Endothelial cell of umbilical vein (primary cell): Measurements from ENCODE around the gene BLM. TPM values are rescaled to one million over a fixed set of nuclear protein-coding genes. Genes with fewer than 3 reads are reported as not detected.

Experiments
- BruUV-seq: library from RNA; stranded (reverse); fragments of 400-500 nt; replicated peaks from 2 replicates; lab custom pipeline; 2021; lab: Mats Ljungman, UMichigan
- CTCF ChIA-PET: fragments of 300-600, 350-600 bp; sonication (Branson Sonifier 250); formaldehyde crosslinking; loops from one replicate; lab custom pipeline; 2021; ENCODE audit warnings: antibody characterized with exemption, inconsistent platforms; lab: Charles Lee
- POLR2A ChIA-PET: fragments of 300-600, 350-600 bp; sonication (Branson Sonifier 250); formaldehyde crosslinking; loops from one replicate; lab custom pipeline; 2021; ENCODE audit warnings: antibody characterized with exemption, inconsistent platforms; lab: Charles Lee
- DNase-seq: peaks from one replicate; pipeline ENCODE4 v3.0.0-alpha.2; 2011; ENCODE audit warnings: low read depth, low spot score
- FAIRE-seq: peaks from 2 replicates; lab custom pipeline; 2011; peaks lifted over from hg19 to GRCh38; lab: Jason Lieb, UNC
- H2AFZ ChIP-seq: 2 replicates; pipeline ENCODE4 v1.6.0; 2012; ENCODE audit warnings: low read depth, low read length, control low read depth, inconsistent platforms
- H3K27ac ChIP-seq: 2 replicates; pipeline ENCODE4 v1.5.1; 2011; ENCODE audit warnings: low read depth, mild to moderate bottlenecking, control low read depth, low read length, moderate library complexity; ENCODE audit not compliant: insufficient read depth
- H3K27me3 ChIP-seq, 2 experiments: 2 replicates each; pipeline versions ENCODE4 v1.6.0 to v1.6.1; 2011; ENCODE audit warnings: low read length in 2 of 2, mixed read lengths in 1 of 2; ENCODE audit not compliant: control insufficient read depth in 2 of 2, insufficient read depth in 2 of 2
- H3K36me3 ChIP-seq, 2 experiments: 2 replicates in 1 of 2; 3 replicates in 1 of 2; pipeline ENCODE4 v1.5.1; 2011; ENCODE audit warnings: low read length in 2 of 2, mild to moderate bottlenecking in 1 of 2, moderate library complexity in 1 of 2; ENCODE audit not compliant: control insufficient read depth in 2 of 2, insufficient read depth in 2 of 2; ENCODE audit errors: extremely low read depth in 1 of 2
- H3K4me1 ChIP-seq: 3 replicates; pipeline ENCODE4 v1.5.1; 2011; ENCODE audit warnings: mild to moderate bottlenecking, low read length; ENCODE audit not compliant: control insufficient read depth, insufficient read depth; ENCODE audit errors: extremely low read depth
- H3K4me2 ChIP-seq: 2 replicates; pipeline ENCODE4 v1.6.1; 2011; ENCODE audit warnings: low read length, control low read depth, mixed read lengths; ENCODE audit not compliant: insufficient read depth
- H3K4me3 ChIP-seq, 3 experiments: fragments of 200-600 bp in 1 of 3; sonication (generic), shearing (Covaris generic) in 1 of 3; replicated peaks in 1 of 3; 2 replicates each; pipeline ENCODE4 v1.5.1; 2011 to 2016; ENCODE audit warnings: control low read depth in 3 of 3, low read length in 3 of 3, mild to moderate bottlenecking in 2 of 3, inconsistent platforms in 1 of 3, low read depth in 1 of 3, moderate library complexity in 1 of 3; ENCODE audit not compliant: insufficient read depth in 1 of 3
- H3K79me2 ChIP-seq: 2 replicates; pipeline ENCODE4 v1.6.0; 2012; ENCODE audit warnings: low read length, inconsistent platforms; ENCODE audit not compliant: control insufficient read depth, insufficient read depth
- H3K9ac ChIP-seq: replicated peaks from 2 replicates; pipeline ENCODE3; 2011; ENCODE audit warnings: low read length, control low read depth; ENCODE audit not compliant: insufficient read depth; ENCODE audit errors: extremely low read depth
- H3K9me1 ChIP-seq: replicated peaks from 3 replicates; pipeline ENCODE4 v1.6.0; 2011; ENCODE audit warnings: mild to moderate bottlenecking, low read length; ENCODE audit not compliant: control insufficient read depth, insufficient read depth; ENCODE audit errors: extremely low read depth
- H3K9me3 ChIP-seq: replicated peaks from 2 replicates; pipeline ENCODE4 v1.5.1; 2012; ENCODE audit warnings: low read length, inconsistent platforms; ENCODE audit not compliant: control insufficient read depth, insufficient read depth
- H4K20me1 ChIP-seq: replicated peaks from 2 replicates; pipeline ENCODE3; 2011; ENCODE audit warnings: mild to moderate bottlenecking, low read length; ENCODE audit not compliant: control insufficient read depth, insufficient read depth; ENCODE audit errors: extremely low read depth
- CTCF ChIP-seq, 2 donors: IDR thresholded peaks; 1 replicate in 1 of 2; 2 replicates in 1 of 2; pipeline ENCODE4 v1.5.1; 2011; ENCODE audit warnings: low read length in 2 of 2, mild to moderate bottlenecking in 2 of 2, moderate library complexity in 2 of 2, control low read depth in 1 of 2, inconsistent platforms in 1 of 2, low read depth in 1 of 2; ENCODE audit not compliant: insufficient read depth in 1 of 2; ENCODE audit errors: extremely low read depth in 1 of 2
- EZH2 ChIP-seq: IDR thresholded peaks from 2 replicates; pipeline ENCODE4 v1.6.1; 2012; ENCODE audit warnings: borderline replicate concordance, low read depth, mild to moderate bottlenecking, moderate library complexity, low read length, inconsistent platforms; ENCODE audit not compliant: severe bottlenecking
- GATA2 ChIP-seq: IDR thresholded peaks from 2 replicates; pipeline ENCODE4 v1.7.0; 2011; ENCODE audit warnings: low read depth, mild to moderate bottlenecking, moderate library complexity, mixed read lengths, low read length; ENCODE audit not compliant: insufficient read length, insufficient read depth
- JUN ChIP-seq: IDR thresholded peaks from 2 replicates; pipeline ENCODE4 v1.6.1; 2011; ENCODE audit warnings: borderline replicate concordance, low read depth; ENCODE audit not compliant: insufficient read length, insufficient read depth
- POLR2A ChIP-seq: IDR thresholded peaks from 2 replicates; pipeline ENCODE4 v1.6.1; 2012; ENCODE audit warnings: low read depth, mild to moderate bottlenecking, control low read depth, low read length
- POLR2AphosphoS5 ChIP-seq: IDR thresholded peaks from 2 replicates; pipeline ENCODE4 v1.6.1; 2012; ENCODE audit warnings: low read depth, mild to moderate bottlenecking, control low read depth, low read length, moderate library complexity; ENCODE audit not compliant: insufficient read depth
- dilution Hi-C: fragments of 300-500 bp; cut with MboI; formaldehyde crosslinking; loops from one replicate; pipeline ENCODE4 v1.15.0; 2019; ENCODE audit warnings: low sequenced_read_pairs; ENCODE audit not compliant: extremely low pct_ligation_motif_present
- intact Hi-C: fragments of 100-400 bp; cut with micrococcal nuclease; formaldehyde crosslinking; loops from one replicate; pipeline ENCODE4 v1.10.0; 2022
- polyA plus RNA-seq, 4 experiments: library from polyadenylated mRNA; depleted of rRNA in 3 of 4; stranded (reverse) in 3 of 4; unstranded in 1 of 4; fragments of >200 nt; gene quantifications; 2 replicates each; pipeline versions ENCODE4 v1.2.1 to v1.2.3, GENCODE V29; 2011 to 2012; ENCODE audit warnings: missing spikeins in 1 of 4
- total RNA-seq: library from RNA; stranded (reverse); gene quantifications from 2 replicates; pipeline ENCODE4 v1.2.3, GENCODE V29; 2021
- TF ChIP-seq, protein P1 (sequence below): IDR thresholded peaks from 2 replicates; pipeline ENCODE4 v1.6.1; 2011; ENCODE audit not compliant: insufficient read depth, insufficient read length

Gene BLM
- total and polyA plus RNA-seq, 2 donors (not counting 3 experiments of a cell fraction or from before 2014, with no cell fraction given), result 3.8 to 17.3 TPM

DNA sequence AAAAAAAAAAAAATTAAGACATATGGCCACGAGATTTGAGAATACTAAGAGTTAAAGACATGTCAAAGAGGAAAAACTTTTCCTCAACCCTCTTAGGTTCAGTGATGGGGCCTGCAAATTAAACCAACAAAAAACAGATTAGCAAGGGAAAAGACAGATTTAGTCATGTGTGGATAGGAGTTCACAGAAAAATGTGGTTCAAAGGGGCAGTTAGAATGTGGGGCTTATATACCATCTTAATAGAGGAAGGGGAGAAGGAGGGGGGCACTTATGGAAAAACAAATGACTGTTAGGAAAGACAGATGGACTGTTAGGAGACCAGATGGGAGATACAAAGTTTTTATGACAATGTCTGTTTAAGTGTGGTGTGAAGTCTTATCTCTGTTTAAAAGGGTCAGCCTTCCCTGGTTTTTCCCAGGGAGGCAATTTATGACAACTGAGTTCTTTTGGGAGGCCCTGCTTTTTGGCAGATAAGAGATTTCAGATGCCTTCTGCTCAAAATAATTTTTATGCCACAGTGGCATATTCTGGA lies 82.6 kb downstream of the BLM start:
- CTCF ChIA-PET, result no interaction called here
- no peak for DNase-seq
- POLR2A ChIA-PET, result no interaction called here
- Histone ChIP-seq H3K9ac (no peak overlapping the region), H2AFZ (no peak overlapping the region), H3K27ac (no peak overlapping the region), H3K9me1 (no peaks in the 10 kb centered on the region), H3K27me3 (no peaks in the 10 kb centered on the region), H4K20me1 (no peaks in the 10 kb centered on the region), H3K9me3 (no peaks in the 10 kb centered on the region), H3K79me2 (no peaks in the 10 kb centered on the region), H3K36me3 (peaks cover 0 to 4% of the 10 kb centered on the region in 2 experiments), H3K4me3 (no peak overlapping the region), H3K4me1 (peaks cover 7% of the 10 kb centered on the region), H3K4me2 (no peak overlapping the region)
- BruUV-seq, result no TSS peak
- TF ChIP-seq POLR2AphosphoS5 (no peak), GATA2 (no peak), POLR2A (no peak), JUN (no peak), EZH2 (no peak), CTCF (IDR thresholded peaks at IDR 0.05; ENCODE audit: extremely low read depth in 1 of 2, insufficient read depth in 1 of 2, low read depth in 1 of 2, low read length in 2 of 2) (no peak)
- TF ChIP-seq, protein P1, sequence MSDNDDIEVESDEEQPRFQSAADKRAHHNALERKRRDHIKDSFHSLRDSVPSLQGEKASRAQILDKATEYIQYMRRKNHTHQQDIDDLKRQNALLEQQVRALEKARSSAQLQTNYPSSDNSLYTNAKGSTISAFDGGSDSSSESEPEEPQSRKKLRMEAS, result no peak
- intact Hi-C loops (no loop called here), dilution Hi-C loops (no loop called here)
- FAIRE-seq, result no peak
